WERI-Rb-1 (cell line): ENCODE data around the gene PTGER3.

Experiments
- DNase-seq: peaks from one replicate; pipeline ENCODE4 v3.0.0-alpha.2; 2020
- H3K27ac ChIP-seq: fragments of 250-450 bp; sonication (Bioruptor Pico); 2 replicates; pipeline ENCODE4 v1.5.1; 2020; ENCODE audit warnings: mild to moderate bottlenecking, moderate library complexity
- H3K27me3 ChIP-seq: fragments of 250-450 bp; sonication (Bioruptor Pico); 2 replicates; pipeline ENCODE4 v1.5.1; 2021; ENCODE audit warnings: mild to moderate bottlenecking, low read depth, moderate library complexity; ENCODE audit not compliant: insufficient read depth, severe bottlenecking
- H3K36me3 ChIP-seq: fragments of 250-450 bp; sonication (Bioruptor Pico); 2 replicates; pipeline ENCODE4 v1.5.1; 2020; ENCODE audit warnings: mild to moderate bottlenecking, moderate library complexity
- H3K4me3 ChIP-seq: 2 replicates; pipeline ENCODE4 v1.5.1; 2011; ENCODE audit warnings: low read depth, mild to moderate bottlenecking, control low read depth, low read length
- H3K9me3 ChIP-seq: fragments of 250-450 bp; sonication (Bioruptor Pico); 2 replicates; pipeline ENCODE4 v1.5.1; 2021; ENCODE audit warnings: mild to moderate bottlenecking, moderate library complexity; ENCODE audit not compliant: severe bottlenecking
- CTCF ChIP-seq: IDR thresholded peaks from 2 replicates; pipeline ENCODE4 v1.5.1; 2011; ENCODE audit warnings: low read depth, mild to moderate bottlenecking, control low read depth, inconsistent platforms, low read length

Gene PTGER3

GRCh38 chr1:71039661-71040262 lies 7.9 kb downstream of the PTGER3 start:
- Histone ChIP-seq H3K36me3 (no peaks in the 10 kb centered on the region), H3K27ac (no peak overlapping the region), H3K27me3 (peaks cover 8% of the 10 kb centered on the region), H3K4me3 (no peak overlapping the region), H3K9me3 (no peaks in the 10 kb centered on the region)
- TF ChIP-seq CTCF: no peak
- DNase-seq: no peak

GRCh38 chr1:71038942-71039341 lies 8.7 kb downstream of the PTGER3 start:
- H3K27me3 ChIP-seq: peaks cover 8% of the 10 kb centered on the region
- no peak for DNase-seq
- no peak overlapping the region for H3K27ac ChIP-seq
- H3K9me3 ChIP-seq: no peaks in the 10 kb centered on the region
- TF ChIP-seq CTCF: no peak
- no peaks in the 10 kb centered on the region for H3K36me3 ChIP-seq
- H3K4me3 ChIP-seq: no peak overlapping the region

- no peak for TF ChIP-seq CTCF
- H3K27me3 ChIP-seq: peaks cover 8% of the 10 kb centered on the region
- no peaks in the 10 kb centered on the region for H3K9me3 ChIP-seq
- no peaks in the 10 kb centered on the region for H3K36me3 ChIP-seq
- no peak overlapping the region for H3K4me3 ChIP-seq
- no peak for DNase-seq
- no peak overlapping the region for H3K27ac ChIP-seq
Measured at GRCh38 chr1:71037829-71038620, 9.6 kb downstream of the PTGER3 start.

- Histone ChIP-seq H3K9me3 (no peaks in the 10 kb centered on the region), H3K36me3 (no peaks in the 10 kb centered on the region), H3K4me3 (no peak overlapping the region), H3K27ac (no peak overlapping the region), H3K27me3 (peaks cover 8% of the 10 kb centered on the region)
- DNase-seq: no peak
- no peak for TF ChIP-seq CTCF
Measured at GRCh38 chr1:71037066-71037465, 10.6 kb downstream of the PTGER3 start.

- TF ChIP-seq CTCF: no peak
- no peak overlapping the region for H3K27ac ChIP-seq
- H3K9me3 ChIP-seq: no peaks in the 10 kb centered on the region
- H3K27me3 ChIP-seq: peaks cover 6% of the 10 kb centered on the region
- no peaks in the 10 kb centered on the region for H3K36me3 ChIP-seq
- H3K4me3 ChIP-seq: no peak overlapping the region
- DNase-seq: no peak
Measured at GRCh38 chr1:71033136-71033535, 14.5 kb downstream of the PTGER3 start.
